NCI-H526 treated with DMSO at 0.1 percent for 48 hours (cell line): Measurements from ENCODE around the gene OR2T5.
"Not testable (repeated sequence)": the region's sequence is repeated elsewhere in the genome, so short reads cannot be mapped to it uniquely, and the experiment has no call there.

ENCODE experiments used
- DNase-seq: peaks from one replicate; lab custom pipeline; 2025; lab: John Stamatoyannopoulos, UW

OR2T5 gene

DNA sequence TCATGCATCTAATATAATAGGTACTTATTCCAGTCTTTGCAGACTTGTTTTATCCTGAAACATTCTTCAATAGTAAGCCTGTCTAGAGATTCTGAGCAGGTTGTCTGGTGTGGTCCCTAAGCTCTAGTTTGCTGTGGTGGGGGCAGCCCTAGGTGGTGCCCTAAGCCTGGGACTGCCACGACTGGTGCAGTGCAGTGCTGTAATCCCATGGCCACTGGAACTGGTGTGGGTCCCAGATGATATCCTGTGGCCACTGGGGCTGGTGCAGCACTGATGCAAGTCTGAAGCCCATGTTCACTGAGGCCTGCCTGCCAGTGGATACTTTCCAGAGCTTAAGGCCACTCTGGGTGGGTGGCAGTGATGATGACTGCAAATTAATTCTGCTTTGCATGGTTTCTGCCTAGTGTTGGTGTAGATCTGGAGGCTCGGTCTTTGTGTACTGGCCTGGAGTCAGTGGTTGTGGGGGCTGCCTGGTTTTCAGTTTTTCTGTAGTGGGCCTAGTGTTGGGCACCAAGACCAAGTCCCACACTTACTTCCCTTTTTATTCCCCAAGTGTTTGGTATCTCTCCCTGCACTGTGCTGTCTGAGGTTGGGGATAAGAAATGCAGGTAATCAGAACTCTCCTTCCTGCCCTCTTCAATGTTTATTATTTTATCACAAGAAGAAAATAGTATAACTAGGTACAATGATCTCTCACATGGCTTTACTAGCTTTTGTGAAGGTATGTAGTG lies 12.1 kb downstream of the OR2T5 start:
- not testable (repeated sequence) for DNase-seq

DNA sequence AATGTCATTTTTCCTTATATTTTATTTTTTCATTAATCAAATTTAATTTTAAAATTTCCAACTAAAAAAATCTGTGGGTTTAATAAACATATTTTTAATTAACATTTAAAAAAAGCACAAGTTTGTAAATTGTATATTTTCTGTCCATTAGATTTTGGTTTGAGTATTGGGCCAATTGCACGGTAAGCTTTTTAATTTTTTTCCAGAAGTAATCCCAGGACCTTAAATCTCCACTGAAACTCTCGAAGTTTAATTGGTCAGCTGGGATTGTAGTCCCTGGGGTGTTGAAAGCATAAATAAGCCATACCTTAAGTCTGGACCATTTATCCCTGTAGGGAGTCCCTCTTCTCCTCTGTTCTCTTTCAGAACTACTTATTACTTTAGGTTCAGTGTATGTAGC lies 19.4 kb downstream of the OR2T5 start, which contains the start of gene OR2G6:
Gene OR2G6 (plus strand): TSS at position 301 of the 400 bp plus-strand sequence. CDS start 13,574 bp downstream, outside the sequence.
- DNase-seq, result not testable (repeated sequence)

DNA sequence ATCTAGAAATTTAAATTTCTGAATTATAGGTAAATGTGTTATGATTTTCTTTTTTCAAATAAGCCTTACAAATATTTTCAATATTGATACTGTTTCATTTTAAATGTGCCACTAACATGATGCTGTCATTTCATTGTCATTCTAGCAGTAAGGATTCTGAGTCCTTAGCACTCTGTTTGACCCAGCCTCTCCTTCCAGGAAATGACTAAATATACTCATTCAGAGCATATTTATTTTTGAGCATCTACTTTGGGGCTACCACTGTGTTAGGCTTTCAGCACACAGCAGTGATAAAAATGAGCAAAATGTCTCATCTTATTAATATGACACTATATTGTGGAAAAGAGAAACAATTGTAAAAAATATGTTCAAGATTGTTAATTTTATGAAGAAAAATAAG lies 21.8 kb downstream of the OR2T5 start:
- not testable (repeated sequence) for DNase-seq

DNA sequence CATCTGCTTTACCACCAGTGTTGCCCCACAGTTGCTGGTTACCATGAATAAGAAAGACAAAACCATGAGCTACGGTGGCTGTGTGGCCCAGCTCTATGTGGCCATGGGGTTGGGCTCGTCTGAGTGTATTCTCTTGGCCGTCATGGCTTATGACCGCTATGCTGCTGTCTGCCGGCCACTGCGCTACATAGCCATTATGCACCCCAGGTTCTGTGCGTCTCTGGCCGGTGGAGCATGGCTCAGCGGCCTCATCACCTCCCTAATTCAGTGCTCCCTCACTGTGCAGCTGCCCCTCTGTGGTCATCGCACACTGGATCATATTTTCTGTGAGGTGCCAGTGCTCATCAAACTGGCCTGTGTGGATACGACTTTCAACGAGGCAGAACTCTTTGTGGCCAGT lies 33.5 kb downstream of the OR2T5 start:
- DNase-seq, result no peak

DNA sequence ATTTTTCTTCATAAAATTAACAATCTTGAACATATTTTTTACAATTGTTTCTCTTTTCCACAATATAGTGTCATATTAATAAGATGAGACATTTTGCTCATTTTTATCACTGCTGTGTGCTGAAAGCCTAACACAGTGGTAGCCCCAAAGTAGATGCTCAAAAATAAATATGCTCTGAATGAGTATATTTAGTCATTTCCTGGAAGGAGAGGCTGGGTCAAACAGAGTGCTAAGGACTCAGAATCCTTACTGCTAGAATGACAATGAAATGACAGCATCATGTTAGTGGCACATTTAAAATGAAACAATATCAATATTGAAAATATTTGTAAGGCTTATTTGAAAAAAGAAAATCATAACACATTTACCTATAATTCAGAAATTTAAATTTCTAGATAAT lies 49.1 kb downstream of the OR2T5 start:
- DNase-seq, result not testable (repeated sequence)
